OCI-M2 (cell line): ENCODE measurements around the gene CYP2A6.
A peak's percentile ranks its signal among the peaks of the same experiment; 100 is the strongest.

ENCODE experiments used
- DNase-seq: peaks from one replicate; lab custom pipeline; 2025; ENCODE audit not compliant: unreplicated experiment; lab: John Stamatoyannopoulos, UW

Gene CYP2A6

DNA sequence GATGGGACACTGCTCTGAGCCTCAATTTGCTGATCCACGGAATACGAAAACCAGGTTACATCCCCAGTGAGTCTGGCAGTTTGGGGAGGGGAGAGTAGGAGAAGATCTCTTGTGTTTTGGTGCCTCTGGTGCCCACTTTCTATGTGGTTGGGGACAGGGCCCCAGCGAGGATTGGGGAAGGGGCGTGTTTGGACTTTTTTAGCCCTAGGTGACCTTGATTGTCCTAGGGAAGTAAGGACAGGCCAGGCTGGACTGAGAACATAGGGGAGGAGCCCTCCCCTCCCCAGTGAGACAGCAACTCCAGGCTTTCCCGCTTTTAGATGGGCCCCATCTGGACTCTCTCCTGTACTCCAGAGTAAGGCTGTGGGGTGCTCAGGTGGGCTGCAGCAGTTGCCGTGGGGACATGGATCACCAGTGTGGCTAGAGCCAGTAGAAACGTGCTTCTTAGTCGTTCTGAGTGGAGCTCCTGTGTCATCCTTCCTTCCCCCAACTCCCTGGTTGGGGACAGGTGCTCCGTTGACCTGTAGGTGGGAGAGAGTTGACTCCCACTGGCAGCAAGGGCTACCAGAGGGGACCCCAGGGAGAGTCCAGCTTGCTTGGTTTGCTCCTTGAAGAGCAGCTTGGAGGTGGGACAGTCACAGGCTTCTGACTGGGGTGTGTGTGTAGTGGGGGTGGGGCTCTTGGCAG lies 46.9 kb downstream of the CYP2A6 start:
- DNase-seq: no peak

GRCh38 chr19:40802300-40803169 lies 47.7 kb downstream of the CYP2A6 start:
- no peak for DNase-seq

DNA sequence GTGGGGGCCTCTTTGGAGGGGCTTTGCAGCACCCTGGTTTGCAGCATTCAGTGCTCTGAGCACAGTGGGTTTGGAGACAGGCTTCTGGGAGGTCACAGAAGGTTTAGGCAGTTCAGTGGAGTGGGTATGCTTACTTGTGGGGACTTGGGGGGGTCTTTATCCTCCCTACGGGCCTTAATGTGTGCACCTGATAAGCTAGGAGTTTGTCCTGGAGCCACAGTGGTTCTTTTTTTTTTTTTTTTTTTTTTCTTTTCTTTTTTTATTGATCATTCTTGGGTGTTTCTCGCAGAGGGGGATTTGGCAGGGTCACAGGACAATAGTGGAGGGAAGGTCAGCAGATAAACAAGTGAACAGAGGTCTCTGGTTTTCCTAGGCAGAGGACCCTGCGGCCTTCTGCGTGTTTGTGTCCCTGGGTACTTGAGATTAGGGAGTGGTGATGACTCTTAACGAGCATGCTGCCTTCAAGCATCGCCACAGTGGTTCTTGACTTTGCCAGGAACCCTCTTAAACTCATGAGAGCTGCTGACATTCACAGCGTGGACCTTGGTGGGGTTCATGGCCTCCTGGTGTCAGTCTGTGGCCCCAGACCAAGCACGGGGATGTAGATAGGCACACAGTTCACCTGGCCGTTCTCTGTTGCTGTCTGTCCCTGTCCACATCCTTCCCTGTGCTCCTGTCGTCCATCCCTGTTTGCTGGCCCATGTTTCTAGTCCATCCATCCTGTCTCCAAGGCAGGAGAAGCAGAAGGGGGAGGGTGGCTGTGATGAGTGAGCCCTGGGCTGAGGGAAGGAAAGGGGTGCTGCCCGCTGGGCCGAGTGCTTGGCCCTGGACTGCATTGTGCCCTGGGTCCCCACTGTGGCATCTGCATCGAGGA lies 48.6 kb downstream of the CYP2A6 start:
- DNase-seq: no peak

- DNase-seq: no peak
These were observed 49.3 kb downstream of the CYP2A6 start for GRCh38 chr19:40800997-40801377.

DNA sequence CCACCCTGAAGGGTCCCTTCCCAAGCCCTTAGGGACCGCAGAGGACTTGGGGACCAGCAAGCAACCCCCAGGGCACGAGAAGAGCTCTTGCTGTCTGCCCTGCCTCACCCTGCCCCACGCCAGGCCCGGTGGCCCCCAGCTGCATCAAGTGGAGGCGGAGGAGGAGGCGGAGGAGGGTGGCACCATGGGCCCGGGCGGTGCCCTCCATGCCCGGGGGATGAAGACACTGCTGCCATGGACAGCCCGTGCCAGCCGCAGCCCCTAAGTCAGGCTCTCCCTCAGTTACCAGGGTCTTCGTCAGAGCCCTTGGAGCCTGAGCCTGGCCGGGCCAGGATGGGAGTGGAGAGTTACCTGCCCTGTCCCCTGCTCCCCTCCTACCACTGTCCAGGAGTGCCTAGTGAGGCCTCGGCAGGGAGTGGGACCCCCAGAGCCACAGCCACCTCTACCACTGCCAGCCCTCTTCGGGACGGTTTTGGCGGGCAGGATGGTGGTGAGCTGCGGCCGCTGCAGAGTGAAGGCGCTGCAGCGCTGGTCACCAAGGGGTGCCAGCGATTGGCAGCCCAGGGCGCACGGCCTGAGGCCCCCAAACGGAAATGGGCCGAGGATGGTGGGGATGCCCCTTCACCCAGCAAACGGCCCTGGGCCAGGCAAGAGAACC lies 49.8 kb downstream of the CYP2A6 start:
- DNase-seq: no peak

GRCh38 chr19:40799558-40800338 lies 50.5 kb downstream of the CYP2A6 start:
- DNase-seq: no peak

DNA sequence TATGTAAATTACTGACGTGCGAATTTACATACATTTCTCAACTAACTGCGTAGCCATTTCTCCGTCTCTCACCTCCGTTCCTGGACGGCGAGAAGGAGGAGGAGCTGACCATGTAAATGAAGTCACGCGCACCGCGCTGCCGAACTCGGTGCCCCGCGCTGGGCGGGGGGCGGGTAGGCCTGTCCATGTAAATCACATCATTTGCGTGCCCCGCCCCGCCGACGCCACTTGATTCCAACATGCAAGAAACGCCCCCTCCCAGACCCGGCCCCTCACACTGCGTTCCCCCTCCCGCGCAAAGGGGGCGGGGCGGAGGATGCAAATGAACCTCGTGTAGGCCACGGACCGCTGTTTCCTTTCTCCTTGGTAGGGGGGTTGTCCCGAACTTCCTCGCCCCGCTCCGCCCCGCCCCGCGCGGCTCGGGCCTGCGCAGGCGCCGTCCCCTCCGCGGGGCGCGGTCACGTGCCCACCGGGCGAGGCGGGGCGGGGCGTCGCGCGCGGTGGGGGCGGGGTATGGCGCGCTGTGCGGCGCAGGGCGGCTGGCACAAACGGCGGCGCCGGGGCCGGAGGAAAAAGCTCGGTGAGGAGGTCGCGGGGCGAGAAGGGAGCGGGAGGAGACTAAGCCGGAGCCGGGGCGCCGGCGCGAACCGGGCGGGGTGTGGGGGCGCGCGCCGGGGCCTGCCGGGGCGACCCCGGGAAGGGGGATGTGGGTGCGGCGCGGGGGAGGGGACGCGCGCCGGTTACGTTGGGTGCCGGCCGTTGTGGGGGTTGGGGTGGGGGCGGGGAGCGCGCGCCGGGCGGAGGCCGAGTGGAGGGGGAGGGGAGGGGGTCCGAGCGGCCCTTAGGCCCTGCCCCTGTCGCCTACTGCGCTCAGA lies 51.3 kb downstream of the CYP2A6 start, which contains the start of gene EGLN2:
Gene EGLN2 (plus strand): TSS at position 509 of the 875 bp plus-strand sequence. CDS start 1,382 bp downstream, outside the sequence.
- peak; percentile 96 for DNase-seq

- peak; percentile 86 for DNase-seq
These were observed 52.1 kb downstream of the CYP2A6 start for GRCh38 chr19:40797963-40798682.

GRCh38 chr19:40797166-40797962 lies 52.9 kb downstream of the CYP2A6 start:
- no peak for DNase-seq
